ENCODE measurements around the gene P2RY14. TPM values are rescaled to one million over a fixed set of nuclear protein-coding genes. Genes with fewer than 3 reads are reported as not detected.

Gene P2RY14
- total RNA-seq, 2 donors from 2014 or later: 0.09 to 0.28 TPM

DNA sequence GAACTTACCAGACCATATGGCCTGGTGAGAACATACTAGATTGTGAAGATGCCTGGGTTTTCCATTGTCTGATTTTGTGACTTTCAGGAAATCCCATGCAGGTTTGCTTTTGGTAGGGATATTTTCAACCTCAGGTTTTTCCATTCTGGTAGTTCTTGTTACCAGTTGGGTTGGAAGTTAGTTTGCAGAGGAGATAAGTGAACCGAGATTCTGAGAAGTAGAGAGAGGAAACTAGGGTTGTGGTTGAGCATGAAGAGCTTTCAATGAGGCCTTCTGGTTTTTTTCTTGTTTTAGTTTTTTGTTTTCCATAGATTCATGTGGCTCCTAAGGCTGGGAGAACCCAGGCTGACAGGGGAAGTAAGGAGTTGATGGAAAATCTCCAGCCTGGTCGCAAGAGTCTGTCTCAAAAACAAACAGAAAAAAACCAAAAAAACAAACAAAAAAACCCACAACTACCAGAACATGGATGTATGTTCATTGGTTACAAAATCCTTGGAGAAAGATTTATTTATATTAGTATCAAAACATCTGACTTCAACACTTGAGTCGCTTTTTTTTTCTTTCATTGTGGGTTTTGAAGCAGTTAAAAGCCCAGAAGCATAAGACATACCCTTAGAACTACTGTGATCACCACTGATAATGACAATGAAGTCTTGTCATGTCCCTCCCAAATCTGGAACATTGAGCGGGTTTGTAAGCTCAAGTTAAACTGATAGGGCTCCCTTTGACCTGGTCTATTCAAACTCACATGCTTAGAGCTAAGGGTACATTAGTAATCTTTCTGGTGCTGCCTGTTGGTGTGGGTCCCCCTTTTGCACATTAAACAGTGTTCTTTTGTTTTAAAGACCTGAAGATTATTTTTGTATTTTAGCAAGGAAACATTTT, 78.5 kb downstream of the P2RY14 start:
- Histone ChIP-seq H3K9me3 (no peaks in the 10 kb centered on the region), H3K36me3 (no peaks in the 10 kb centered on the region), H3K4me3 (no peak overlapping the region), H3K27me3 (replicated peaks; ENCODE audit: insufficient read depth) (no peaks in the 10 kb centered on the region), H3K27ac (no peak overlapping the region), H3K4me1 (replicated peaks) (no peaks in the 10 kb centered on the region)
- intact Hi-C loops (cut with DNase I): no loop called here
- 92% methylated on average over 4 of the region's 4 CpGs for WGBS
- no peak for DNase-seq (ENCODE audit: low spot score)
- TF ChIP-seq POLR2AphosphoS5 (IDR thresholded peaks at IDR 0.05) (no peak), POLR2A (IDR thresholded peaks at IDR 0.05) (no peak)
- TF ChIP-seq, protein P1, sequence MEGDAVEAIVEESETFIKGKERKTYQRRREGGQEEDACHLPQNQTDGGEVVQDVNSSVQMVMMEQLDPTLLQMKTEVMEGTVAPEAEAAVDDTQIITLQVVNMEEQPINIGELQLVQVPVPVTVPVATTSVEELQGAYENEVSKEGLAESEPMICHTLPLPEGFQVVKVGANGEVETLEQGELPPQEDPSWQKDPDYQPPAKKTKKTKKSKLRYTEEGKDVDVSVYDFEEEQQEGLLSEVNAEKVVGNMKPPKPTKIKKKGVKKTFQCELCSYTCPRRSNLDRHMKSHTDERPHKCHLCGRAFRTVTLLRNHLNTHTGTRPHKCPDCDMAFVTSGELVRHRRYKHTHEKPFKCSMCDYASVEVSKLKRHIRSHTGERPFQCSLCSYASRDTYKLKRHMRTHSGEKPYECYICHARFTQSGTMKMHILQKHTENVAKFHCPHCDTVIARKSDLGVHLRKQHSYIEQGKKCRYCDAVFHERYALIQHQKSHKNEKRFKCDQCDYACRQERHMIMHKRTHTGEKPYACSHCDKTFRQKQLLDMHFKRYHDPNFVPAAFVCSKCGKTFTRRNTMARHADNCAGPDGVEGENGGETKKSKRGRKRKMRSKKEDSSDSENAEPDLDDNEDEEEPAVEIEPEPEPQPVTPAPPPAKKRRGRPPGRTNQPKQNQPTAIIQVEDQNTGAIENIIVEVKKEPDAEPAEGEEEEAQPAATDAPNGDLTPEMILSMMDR (IDR thresholded peaks at IDR 0.05): no peak

DNA sequence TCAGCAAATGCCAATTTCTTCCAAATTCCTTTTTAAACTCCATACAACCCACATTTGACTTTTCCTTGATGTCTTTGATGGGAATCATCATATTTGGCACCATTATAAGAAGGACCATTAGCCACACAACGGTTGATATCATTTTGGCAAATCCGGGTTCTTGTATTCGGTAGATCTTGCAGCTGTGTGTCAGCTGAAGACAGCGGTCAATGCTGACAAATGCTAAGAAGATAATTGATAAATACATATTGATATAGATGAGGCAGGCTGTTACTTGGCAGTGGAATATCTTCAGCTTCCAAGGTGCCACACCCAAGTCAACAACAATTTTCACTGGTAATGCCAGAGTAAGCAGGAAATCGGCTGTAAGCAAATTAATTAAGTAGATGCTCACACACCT, 79.5 kb downstream of the P2RY14 start:
- no peaks in the 10 kb centered on the region for H3K9me3 ChIP-seq
- no peaks in the 10 kb centered on the region for H3K36me3 ChIP-seq
- H3K4me3 ChIP-seq: no peak overlapping the region
- DNase-seq (ENCODE audit: low spot score): no peak
- no peaks in the 10 kb centered on the region for H3K4me1 ChIP-seq (replicated peaks)
- H3K27ac ChIP-seq: no peak overlapping the region
- intact Hi-C loops (cut with DNase I): no loop called here
- TF ChIP-seq POLR2AphosphoS5 (IDR thresholded peaks at IDR 0.05) (no peak), POLR2A (IDR thresholded peaks at IDR 0.05) (no peak)
- TF ChIP-seq, protein P1 (IDR thresholded peaks at IDR 0.05): no peak
- 86% methylated on average over 5 of the region's 5 CpGs for WGBS
- no peaks in the 10 kb centered on the region for H3K27me3 ChIP-seq (replicated peaks; ENCODE audit: insufficient read depth)

DNA sequence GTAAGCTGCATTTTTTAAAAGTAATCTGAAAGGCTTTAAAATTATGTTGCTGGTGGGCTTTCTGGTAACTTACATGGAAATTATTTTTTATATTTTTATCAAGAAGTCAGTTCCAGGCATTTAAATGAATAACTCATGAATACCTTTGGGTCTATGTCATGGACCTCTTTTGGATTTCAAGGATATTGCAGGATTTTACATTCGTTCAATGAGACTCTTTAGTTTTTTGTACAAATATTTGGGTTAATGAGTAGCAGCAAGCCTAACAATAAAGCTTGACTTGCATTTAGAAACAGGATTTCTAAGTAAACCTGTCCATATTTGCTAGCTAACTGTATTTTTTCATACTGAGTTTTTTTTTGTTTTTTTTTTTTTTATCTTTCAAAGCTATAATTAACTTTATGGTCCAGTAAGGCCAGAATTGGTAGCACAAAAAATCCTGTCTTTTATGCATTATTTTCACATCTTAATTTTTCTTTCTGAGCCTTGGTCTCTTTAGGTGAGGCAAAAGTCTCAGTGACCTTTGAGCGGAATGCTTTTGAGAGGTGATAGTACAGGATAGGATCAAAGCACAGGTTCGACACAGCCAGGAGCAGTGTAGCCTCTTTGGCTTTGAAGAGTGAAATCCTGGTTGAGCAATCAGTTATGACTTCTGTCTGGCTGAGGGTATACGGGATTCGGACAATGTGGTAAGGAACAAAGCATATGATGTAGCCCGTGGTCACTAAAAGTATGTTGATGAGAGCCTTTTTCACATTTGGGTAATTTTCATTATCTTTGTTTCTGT, 80.2 kb downstream of the P2RY14 start:
- Histone ChIP-seq H3K27ac (no peak overlapping the region), H3K4me1 (replicated peaks) (no peaks in the 10 kb centered on the region), H3K4me3 (no peak overlapping the region), H3K9me3 (no peaks in the 10 kb centered on the region), H3K36me3 (no peaks in the 10 kb centered on the region), H3K27me3 (replicated peaks; ENCODE audit: insufficient read depth) (no peaks in the 10 kb centered on the region)
- no peak for DNase-seq (ENCODE audit: low spot score)
- 78% methylated on average over 6 of the region's 6 CpGs for WGBS
- intact Hi-C loops (cut with DNase I): no loop called here
- TF ChIP-seq, protein P1 (IDR thresholded peaks at IDR 0.05): no peak
- TF ChIP-seq POLR2AphosphoS5 (IDR thresholded peaks at IDR 0.05) (no peak), POLR2A (IDR thresholded peaks at IDR 0.05) (no peak)

DNA sequence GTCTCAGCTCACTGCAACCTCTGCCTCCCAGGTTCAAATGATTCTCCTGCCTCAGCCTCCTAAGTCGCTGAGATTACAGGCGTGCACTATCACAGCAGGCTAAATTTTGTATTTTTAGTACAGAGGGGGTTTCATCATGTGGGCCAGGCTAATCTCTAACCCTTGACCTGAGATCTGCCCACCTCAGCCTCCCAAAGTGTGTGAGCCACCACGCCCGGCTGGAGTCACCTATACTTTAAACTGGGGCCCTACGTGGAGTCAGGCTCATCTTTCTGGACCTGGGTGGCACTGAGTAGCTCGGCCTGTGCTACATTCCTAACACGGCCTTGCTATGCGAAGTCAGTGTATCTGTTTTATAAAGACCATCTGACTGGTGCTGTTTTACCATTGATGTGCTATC, 81.1 kb downstream of the P2RY14 start:
- WGBS: 97% methylated on average over 8 of the region's 8 CpGs
- Histone ChIP-seq H3K27ac (no peak overlapping the region), H3K4me3 (no peak overlapping the region), H3K36me3 (no peaks in the 10 kb centered on the region), H3K4me1 (replicated peaks) (no peaks in the 10 kb centered on the region), H3K27me3 (replicated peaks; ENCODE audit: insufficient read depth) (no peaks in the 10 kb centered on the region), H3K9me3 (no peaks in the 10 kb centered on the region)
- intact Hi-C loops (cut with DNase I): no loop called here
- TF ChIP-seq, protein P1 (IDR thresholded peaks at IDR 0.05): no peak
- TF ChIP-seq POLR2A (IDR thresholded peaks at IDR 0.05) (no peak), POLR2AphosphoS5 (IDR thresholded peaks at IDR 0.05) (no peak)
- DNase-seq (ENCODE audit: low spot score): no peak

All from prostate gland (tissue), 2 donors.